ENCODE measurements around the gene AFTPH.

Gene AFTPH

DNA sequence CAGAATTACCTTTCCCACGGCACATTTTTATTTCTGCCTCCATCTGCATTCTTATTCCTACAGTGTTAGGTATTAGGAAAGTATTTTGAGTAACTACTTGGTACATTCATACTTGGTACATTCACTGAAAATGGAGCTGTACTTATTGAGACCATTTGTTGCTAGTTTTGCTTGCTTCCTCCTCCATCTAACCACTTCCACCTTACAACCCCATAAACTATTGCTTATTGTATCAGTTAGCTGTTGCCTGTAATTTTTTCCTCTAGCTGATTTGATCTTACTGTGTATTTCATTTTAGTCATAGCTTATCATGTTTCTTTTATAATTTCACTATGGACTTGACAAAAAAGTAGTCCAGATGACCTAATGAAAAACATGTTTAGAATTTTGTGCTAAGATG lies 50.7 kb downstream of the AFTPH start:
- Histone ChIP-seq H3K4me1 (ENCODE audit: control insufficient read depth, low read length) (no peaks in the 10 kb centered on the region), H3K4me2 (ENCODE audit: low read length) (no peak overlapping the region), H3K4me3 (ENCODE audit: low read length) (no peak overlapping the region), H3K79me2 (ENCODE audit: control insufficient read depth, low read length) (no peaks in the 10 kb centered on the region), H3K27me3 (ENCODE audit: control insufficient read depth, low read length) (no peaks in the 10 kb centered on the region), H3K36me3 (ENCODE audit: control insufficient read depth, low read length) (peaks cover 81% of the 10 kb centered on the region), H3F3A (ENCODE audit: control insufficient read depth, insufficient read depth) (no peaks in the 10 kb centered on the region), H3K27ac (ENCODE audit: low read depth, low read length) (no peak overlapping the region), H3K9me2 (replicated peaks; ENCODE audit: control insufficient read depth, low read length) (no peaks in the 10 kb centered on the region), H3K9me3 (ENCODE audit: control insufficient read depth, insufficient read depth, low read length) (no peaks in the 10 kb centered on the region), H4K20me1 (ENCODE audit: control insufficient read depth, insufficient read depth, low read depth, low read length) (no peaks in the 10 kb centered on the region)
- TF ChIP-seq, protein P1, sequence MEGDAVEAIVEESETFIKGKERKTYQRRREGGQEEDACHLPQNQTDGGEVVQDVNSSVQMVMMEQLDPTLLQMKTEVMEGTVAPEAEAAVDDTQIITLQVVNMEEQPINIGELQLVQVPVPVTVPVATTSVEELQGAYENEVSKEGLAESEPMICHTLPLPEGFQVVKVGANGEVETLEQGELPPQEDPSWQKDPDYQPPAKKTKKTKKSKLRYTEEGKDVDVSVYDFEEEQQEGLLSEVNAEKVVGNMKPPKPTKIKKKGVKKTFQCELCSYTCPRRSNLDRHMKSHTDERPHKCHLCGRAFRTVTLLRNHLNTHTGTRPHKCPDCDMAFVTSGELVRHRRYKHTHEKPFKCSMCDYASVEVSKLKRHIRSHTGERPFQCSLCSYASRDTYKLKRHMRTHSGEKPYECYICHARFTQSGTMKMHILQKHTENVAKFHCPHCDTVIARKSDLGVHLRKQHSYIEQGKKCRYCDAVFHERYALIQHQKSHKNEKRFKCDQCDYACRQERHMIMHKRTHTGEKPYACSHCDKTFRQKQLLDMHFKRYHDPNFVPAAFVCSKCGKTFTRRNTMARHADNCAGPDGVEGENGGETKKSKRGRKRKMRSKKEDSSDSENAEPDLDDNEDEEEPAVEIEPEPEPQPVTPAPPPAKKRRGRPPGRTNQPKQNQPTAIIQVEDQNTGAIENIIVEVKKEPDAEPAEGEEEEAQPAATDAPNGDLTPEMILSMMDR (IDR thresholded peaks at IDR 0.05; ENCODE audit: low read depth, low read length, poor library complexity, severe bottlenecking): no peak
- no peak for TF ChIP-seq EZH2phosphoT487 (IDR thresholded peaks at IDR 0.05; ENCODE audit: borderline replicate concordance, low read length)

DNA sequence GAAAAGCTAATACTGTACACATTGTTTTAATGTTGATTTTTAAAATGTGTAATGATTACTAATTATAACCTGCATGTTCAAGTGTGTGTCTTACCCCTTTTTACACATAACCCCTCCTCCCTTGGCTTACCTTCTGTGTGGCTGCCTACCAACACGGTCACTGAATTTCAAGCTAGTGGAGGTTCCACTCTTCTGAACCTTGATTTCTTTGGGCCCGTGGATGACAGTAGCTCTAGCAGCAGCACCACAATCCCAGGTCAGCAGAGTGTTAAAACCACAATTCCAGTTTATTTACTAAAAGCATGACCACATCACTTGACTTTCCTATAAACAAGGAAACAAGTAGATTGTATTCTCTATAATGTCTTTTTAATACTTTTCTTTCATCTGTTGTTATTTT lies 56.9 kb downstream of the AFTPH start:
- Histone ChIP-seq H3F3A (ENCODE audit: control insufficient read depth, insufficient read depth) (peaks cover 3% of the 10 kb centered on the region; the same call in 1 of the 2 replicates), H3K9me3 (ENCODE audit: control insufficient read depth, insufficient read depth, low read length) (no peaks in the 10 kb centered on the region), H3K79me2 (ENCODE audit: control insufficient read depth, low read length) (no peaks in the 10 kb centered on the region), H3K9me2 (replicated peaks; ENCODE audit: control insufficient read depth, low read length) (no peaks in the 10 kb centered on the region), H3K4me1 (ENCODE audit: control insufficient read depth, low read length) (peaks cover 5% of the 10 kb centered on the region), H3K4me2 (ENCODE audit: low read length) (no peak overlapping the region), H4K20me1 (ENCODE audit: control insufficient read depth, insufficient read depth, low read depth, low read length) (no peaks in the 10 kb centered on the region), H3K27me3 (ENCODE audit: control insufficient read depth, low read length) (no peaks in the 10 kb centered on the region), H3K36me3 (ENCODE audit: control insufficient read depth, low read length) (peaks cover 53% of the 10 kb centered on the region), H3K4me3 (ENCODE audit: low read length) (no peak overlapping the region), H3K27ac (ENCODE audit: low read depth, low read length) (no peak overlapping the region)
- TF ChIP-seq, protein P1 (IDR thresholded peaks at IDR 0.05; ENCODE audit: low read depth, low read length, poor library complexity, severe bottlenecking): no peak
- no peak for TF ChIP-seq EZH2phosphoT487 (IDR thresholded peaks at IDR 0.05; ENCODE audit: borderline replicate concordance, low read length)

- Histone ChIP-seq H3K27me3 (ENCODE audit: control insufficient read depth, low read length) (no peaks in the 10 kb centered on the region), H3K9me3 (ENCODE audit: control insufficient read depth, insufficient read depth, low read length) (no peaks in the 10 kb centered on the region), H3K79me2 (ENCODE audit: control insufficient read depth, low read length) (no peaks in the 10 kb centered on the region), H3K36me3 (ENCODE audit: control insufficient read depth, low read length) (peaks cover 48% of the 10 kb centered on the region), H3K9me2 (replicated peaks; ENCODE audit: control insufficient read depth, low read length) (no peaks in the 10 kb centered on the region), H4K20me1 (ENCODE audit: control insufficient read depth, insufficient read depth, low read depth, low read length) (no peaks in the 10 kb centered on the region), H3K4me1 (ENCODE audit: control insufficient read depth, low read length) (peaks cover 13% of the 10 kb centered on the region), H3K4me2 (ENCODE audit: low read length) (no peak overlapping the region), H3K4me3 (ENCODE audit: low read length) (no peak overlapping the region), H3F3A (ENCODE audit: control insufficient read depth, insufficient read depth) (peaks cover 6% of the 10 kb centered on the region; the same call in 1 of the 2 replicates), H3K27ac (ENCODE audit: low read depth, low read length) (no peak overlapping the region)
- TF ChIP-seq EZH2phosphoT487 (IDR thresholded peaks at IDR 0.05; ENCODE audit: borderline replicate concordance, low read length): no peak
- TF ChIP-seq, protein P1 (IDR thresholded peaks at IDR 0.05; ENCODE audit: low read depth, low read length, poor library complexity, severe bottlenecking): no peak
Observed at GRCh38 chr2:64581777-64582539, 57.8 kb downstream of the AFTPH start.
